Karpas-422 (cell line): ENCODE data around the gene LEF1. TPM values are rescaled to one million over a fixed set of nuclear protein-coding genes. Genes with fewer than 3 reads are reported as not detected.

Experiments used
- DNase-seq: peaks from one replicate; pipeline ENCODE4 v3.0.0-alpha.2; 2015
- H2AFZ ChIP-seq: fragments of 200-600 bp; sonication (generic); 2 replicates; pipeline ENCODE4 v1.6.1; 2014; ENCODE audit warnings: antibody characterized with exemption, low read length, mixed read lengths
- H3K27ac ChIP-seq: fragments of 200-600 bp; sonication (generic); 2 replicates; pipeline ENCODE4 v1.5.1; 2014; ENCODE audit warnings: mild to moderate bottlenecking, low read length, moderate library complexity
- H3K27me3 ChIP-seq: fragments of 200-600 bp; sonication (generic); 2 replicates; pipeline ENCODE4 v1.6.1; 2014; ENCODE audit warnings: low read length, mixed read lengths
- H3K36me3 ChIP-seq: fragments of 200-600 bp; sonication (generic); 2 replicates; pipeline ENCODE4 v1.6.1; 2014; ENCODE audit warnings: low read length, mixed read lengths; ENCODE audit not compliant: insufficient read depth
- H3K4me1 ChIP-seq: fragments of 200-600 bp; sonication (generic); 2 replicates; pipeline ENCODE4 v1.6.1; 2014; ENCODE audit warnings: mild to moderate bottlenecking, low read length, mixed read lengths
- H3K4me2 ChIP-seq: fragments of 200-600 bp; sonication (generic); 2 replicates; pipeline ENCODE4 v1.6.1; 2014; ENCODE audit warnings: low read length, low read depth, mild to moderate bottlenecking; ENCODE audit not compliant: poor library complexity, severe bottlenecking
- H3K4me3 ChIP-seq: fragments of 200-600 bp; sonication (generic); 2 replicates; pipeline ENCODE4 v1.5.1; 2014; ENCODE audit warnings: mild to moderate bottlenecking, antibody characterized with exemption, low read length, mixed read lengths
- H3K79me2 ChIP-seq: fragments of 200-600 bp; sonication (generic); 2 replicates; pipeline ENCODE4 v1.6.1; 2014; ENCODE audit warnings: mild to moderate bottlenecking, low read length, mixed read lengths
- H3K9ac ChIP-seq: fragments of 200-600 bp; sonication (generic); 2 replicates; pipeline ENCODE4 v1.6.0; 2014; ENCODE audit warnings: low read length
- H3K9me2 ChIP-seq: fragments of 200-600 bp; sonication (generic), shearing (Covaris generic); replicated peaks from 2 replicates; pipeline ENCODE4 v1.6.0; 2014; ENCODE audit warnings: mild to moderate bottlenecking, low read length, moderate library complexity; ENCODE audit not compliant: insufficient read depth
- H3K9me3 ChIP-seq: fragments of 300-700, 200-600 bp; sonication (generic); 2 replicates; pipeline ENCODE4 v1.6.1; 2014; ENCODE audit warnings: low read length, mixed read lengths
- H4K20me1 ChIP-seq: fragments of 200-600 bp; sonication (generic); 2 replicates; pipeline ENCODE4 v1.6.1; 2014; ENCODE audit warnings: mild to moderate bottlenecking, antibody characterized with exemption, low read length, low read depth; ENCODE audit not compliant: insufficient read depth
- total RNA-seq: library from RNA; depleted of rRNA; stranded (reverse); fragments of >200 nt; shearing (Covaris generic); gene quantifications from 2 replicates; pipeline ENCODE4 v1.2.3, GENCODE V29; 2014; ENCODE audit warnings: low replicate concordance

LEF1 gene
- total RNA-seq, 1 experiment from 2014 or later, result not detected

DNA sequence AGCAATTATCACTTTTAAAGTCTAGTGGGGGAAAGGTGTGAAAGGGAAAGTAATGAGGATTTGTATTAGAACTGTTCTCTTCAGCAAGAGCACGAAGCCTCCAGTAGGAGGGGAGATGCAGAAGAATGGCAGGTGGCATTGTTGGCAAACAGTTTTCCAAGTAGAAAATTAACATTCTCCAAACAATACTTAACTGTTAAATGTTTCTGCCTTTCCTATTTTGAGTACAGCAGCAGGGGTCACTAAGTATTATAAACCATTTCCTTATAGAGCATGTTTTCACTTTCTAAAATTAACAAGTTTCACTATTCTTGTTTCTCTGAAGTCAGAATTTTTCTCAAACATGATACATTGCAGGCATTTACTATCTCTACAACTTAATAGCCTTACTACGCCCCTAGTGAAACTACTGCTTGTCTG lies 58.7 kb downstream of the LEF1 start:
- H4K20me1 ChIP-seq, result no peaks in the 10 kb centered on the region
- H3K4me1 ChIP-seq, result no peaks in the 10 kb centered on the region
- H3K27me3 ChIP-seq, result no peaks in the 10 kb centered on the region
- H3K9me3 ChIP-seq, result no peaks in the 10 kb centered on the region
- no peaks in the 10 kb centered on the region for H3K9me2 ChIP-seq
- H3K27ac ChIP-seq, result no peak overlapping the region
- no peak for DNase-seq
- no peak overlapping the region for H3K4me2 ChIP-seq
- H3K36me3 ChIP-seq, result no peaks in the 10 kb centered on the region
- no peak overlapping the region for H2AFZ ChIP-seq
- H3K9ac ChIP-seq, result no peak overlapping the region
- H3K4me3 ChIP-seq, result no peak overlapping the region
- H3K79me2 ChIP-seq, result no peaks in the 10 kb centered on the region

DNA sequence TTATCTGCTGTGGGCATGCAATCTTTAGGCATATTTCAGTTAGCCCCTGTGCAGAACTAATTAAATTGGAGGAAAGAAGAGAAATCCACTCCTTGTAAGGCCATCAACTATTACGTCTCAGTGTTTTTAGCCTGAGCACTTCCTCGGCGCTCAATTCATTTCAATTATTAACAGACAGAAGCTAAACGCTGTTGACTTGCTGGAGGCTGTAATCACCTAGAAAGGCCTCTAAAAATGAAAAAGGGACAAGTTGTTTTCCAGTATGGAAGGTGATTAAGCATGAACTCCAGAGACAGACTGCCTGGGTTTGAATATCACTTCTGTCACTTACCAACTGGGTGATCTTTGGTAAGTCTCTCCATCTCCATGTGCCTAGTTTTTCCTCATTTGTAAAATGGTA lies 59.6 kb downstream of the LEF1 start:
- no peak for DNase-seq
- Histone ChIP-seq H3K9ac (no peak overlapping the region), H3K4me1 (no peaks in the 10 kb centered on the region), H3K9me2 (no peaks in the 10 kb centered on the region), H3K4me2 (no peak overlapping the region), H2AFZ (no peak overlapping the region), H4K20me1 (no peaks in the 10 kb centered on the region), H3K79me2 (no peaks in the 10 kb centered on the region), H3K9me3 (no peaks in the 10 kb centered on the region), H3K27me3 (no peaks in the 10 kb centered on the region), H3K4me3 (no peak overlapping the region), H3K27ac (no peak overlapping the region), H3K36me3 (no peaks in the 10 kb centered on the region)

DNA sequence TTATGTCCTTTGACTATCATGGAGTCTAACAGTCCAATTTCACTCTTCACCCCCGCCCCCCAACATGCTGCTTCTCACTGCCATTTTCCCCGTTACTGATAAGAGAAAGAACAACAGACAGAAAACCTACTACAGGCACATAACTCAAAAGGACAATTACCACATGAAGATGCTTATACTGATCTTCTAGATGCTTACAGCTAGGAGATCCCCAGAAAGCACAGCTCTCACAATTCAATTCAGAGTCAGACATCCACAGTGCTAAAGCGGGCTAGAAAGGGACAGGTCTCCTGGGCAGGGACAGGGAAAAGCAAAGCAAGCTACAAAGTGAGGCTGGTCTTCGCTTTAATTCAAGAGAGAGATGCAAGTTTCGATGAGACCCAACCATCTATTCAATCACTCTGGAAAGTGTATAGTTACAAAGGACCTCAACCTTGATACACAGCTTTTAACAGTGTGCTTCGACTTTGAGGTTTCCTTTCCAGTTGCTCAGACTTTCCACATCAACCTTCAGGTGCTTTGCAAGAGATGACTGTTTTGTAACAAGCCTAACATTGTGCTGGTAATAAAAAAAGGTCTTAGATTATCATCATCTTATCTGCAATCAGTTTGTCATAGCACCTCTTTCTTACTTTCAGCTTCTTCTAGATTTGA lies 60.9 kb downstream of the LEF1 start:
- no peak for DNase-seq
- no peak overlapping the region for H2AFZ ChIP-seq

DNA sequence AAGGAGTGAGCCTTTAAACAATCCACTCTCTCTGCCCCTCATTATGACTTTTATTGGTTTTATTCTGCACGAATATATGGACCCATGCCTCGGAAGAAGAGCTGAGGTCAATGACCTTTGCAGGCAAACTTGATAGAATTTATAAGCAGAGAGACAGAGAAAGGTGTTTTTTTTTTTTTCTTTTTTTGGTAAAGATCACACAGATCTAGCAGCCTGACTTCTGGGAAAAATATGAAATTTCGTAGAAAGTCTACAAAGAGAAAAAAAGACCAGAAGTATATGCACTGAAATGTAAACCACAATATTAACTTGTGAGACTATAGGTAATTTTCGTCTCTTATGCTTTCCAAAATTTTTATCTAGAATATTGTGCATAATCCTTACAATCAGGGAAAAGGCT lies 61.6 kb downstream of the LEF1 start:
- Histone ChIP-seq H3K9me2 (no peaks in the 10 kb centered on the region), H3K9ac (no peak overlapping the region), H4K20me1 (no peaks in the 10 kb centered on the region), H3K9me3 (no peaks in the 10 kb centered on the region), H3K4me3 (no peak overlapping the region), H3K27ac (no peak overlapping the region), H3K4me1 (no peaks in the 10 kb centered on the region), H3K79me2 (no peaks in the 10 kb centered on the region), H3K4me2 (no peak overlapping the region), H2AFZ (no peak overlapping the region), H3K36me3 (no peaks in the 10 kb centered on the region), H3K27me3 (no peaks in the 10 kb centered on the region)
- DNase-seq, result no peak

More for the DNA sequence above, 60.9 kb downstream of the LEF1 start:
- Histone ChIP-seq H3K27ac (no peak overlapping the region), H3K4me1 (no peaks in the 10 kb centered on the region), H3K36me3 (no peaks in the 10 kb centered on the region), H3K4me2 (no peak overlapping the region), H3K79me2 (no peaks in the 10 kb centered on the region), H3K9me2 (no peaks in the 10 kb centered on the region), H3K9ac (no peak overlapping the region), H4K20me1 (no peaks in the 10 kb centered on the region), H3K4me3 (no peak overlapping the region), H3K27me3 (no peaks in the 10 kb centered on the region), H3K9me3 (no peaks in the 10 kb centered on the region)

DNA sequence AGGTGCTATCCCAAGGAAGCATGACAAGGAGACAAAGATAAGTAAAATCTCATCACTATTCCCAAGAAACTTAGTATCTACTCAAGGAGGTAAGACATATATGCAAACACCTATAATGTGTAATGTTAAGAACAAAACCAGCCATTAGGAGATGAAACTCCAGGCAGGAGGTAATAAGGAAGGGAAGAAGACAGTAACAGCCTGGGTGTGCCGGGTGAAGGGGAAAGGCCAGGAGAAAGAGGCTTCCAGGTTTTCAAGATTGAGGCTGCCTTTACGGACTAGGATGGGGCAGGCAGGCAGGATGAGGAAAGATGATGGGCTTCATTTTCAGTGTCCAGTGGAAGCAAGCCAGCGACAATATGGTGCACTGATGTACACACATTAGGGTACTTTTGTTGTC lies 62.5 kb downstream of the LEF1 start:
- H2AFZ ChIP-seq, result no peak overlapping the region
- H3K79me2 ChIP-seq, result no peaks in the 10 kb centered on the region
- H3K36me3 ChIP-seq, result no peaks in the 10 kb centered on the region
- no peaks in the 10 kb centered on the region for H3K9me3 ChIP-seq
- H3K9me2 ChIP-seq, result no peaks in the 10 kb centered on the region
- H3K4me3 ChIP-seq, result no peak overlapping the region
- DNase-seq, result no peak
- no peak overlapping the region for H3K9ac ChIP-seq
- H3K27ac ChIP-seq, result no peak overlapping the region
- no peak overlapping the region for H3K4me2 ChIP-seq
- H3K4me1 ChIP-seq, result no peaks in the 10 kb centered on the region
- H4K20me1 ChIP-seq, result no peaks in the 10 kb centered on the region
- no peaks in the 10 kb centered on the region for H3K27me3 ChIP-seq

DNA sequence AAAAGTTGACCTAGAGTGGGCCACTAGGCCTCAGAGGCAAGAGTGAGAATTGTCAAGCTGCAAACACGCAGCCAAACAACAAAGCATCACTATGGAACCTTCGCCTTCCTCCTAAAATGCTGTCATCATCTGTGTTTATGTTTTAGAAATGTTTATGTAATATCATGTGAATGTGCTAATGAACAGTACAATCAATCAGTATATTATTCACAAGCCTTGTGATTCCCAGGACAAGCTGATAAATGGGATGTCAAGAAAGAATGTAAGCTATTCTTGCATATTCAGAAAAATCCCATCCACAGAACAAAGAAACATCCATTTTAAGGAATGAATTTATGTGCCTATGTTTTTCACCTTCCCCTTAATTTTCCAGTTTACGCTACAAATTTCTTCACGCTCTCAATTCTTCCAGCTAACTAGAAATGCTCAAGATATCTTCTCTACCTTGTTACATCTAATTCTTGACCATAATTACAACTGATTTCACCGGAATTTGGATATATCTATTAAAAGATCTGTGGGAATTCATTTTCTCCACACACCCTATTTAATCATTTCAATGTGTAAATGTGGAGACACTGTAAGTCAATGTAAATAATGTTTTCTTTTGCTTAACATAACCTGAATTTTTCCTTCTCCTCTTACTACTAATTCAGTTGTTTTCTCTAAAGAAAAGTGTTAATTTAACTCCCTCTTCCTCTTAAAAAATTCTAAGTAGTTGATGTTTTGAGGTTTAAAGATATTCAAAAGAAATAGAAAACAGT lies 65.5 kb downstream of the LEF1 start:
- Histone ChIP-seq H3K9ac (no peak overlapping the region), H3K27me3 (no peaks in the 10 kb centered on the region), H3K4me3 (no peak overlapping the region), H3K9me3 (no peaks in the 10 kb centered on the region), H3K27ac (no peak overlapping the region), H3K4me1 (no peaks in the 10 kb centered on the region), H2AFZ (no peak overlapping the region), H4K20me1 (no peaks in the 10 kb centered on the region), H3K36me3 (no peaks in the 10 kb centered on the region), H3K79me2 (no peaks in the 10 kb centered on the region), H3K4me2 (no peak overlapping the region), H3K9me2 (no peaks in the 10 kb centered on the region)
- DNase-seq, result no peak

DNA sequence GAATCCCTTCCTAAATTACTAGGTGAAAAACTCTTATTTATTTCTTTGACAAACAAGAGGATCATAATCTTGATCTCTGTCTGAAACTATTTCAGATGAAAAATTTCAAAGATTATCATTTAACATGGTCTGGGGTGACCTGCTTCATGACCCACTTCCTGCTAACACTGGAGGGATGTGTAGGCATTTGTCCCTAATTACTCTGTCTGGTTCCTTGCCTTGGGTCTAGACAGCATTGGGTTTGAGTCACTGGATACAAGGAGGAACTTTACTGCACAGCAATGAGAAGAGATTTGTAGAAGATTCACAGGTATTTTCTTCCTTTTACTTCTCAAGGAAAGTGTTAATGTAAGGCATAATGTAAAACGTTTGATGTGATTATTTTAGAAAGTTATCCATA lies 67.9 kb downstream of the LEF1 start:
- H3K27me3 ChIP-seq, result no peaks in the 10 kb centered on the region
- H3K4me1 ChIP-seq, result no peaks in the 10 kb centered on the region
- no peak overlapping the region for H3K9ac ChIP-seq
- H3K9me2 ChIP-seq, result no peaks in the 10 kb centered on the region
- no peaks in the 10 kb centered on the region for H3K79me2 ChIP-seq
- no peak overlapping the region for H2AFZ ChIP-seq
- H3K9me3 ChIP-seq, result no peaks in the 10 kb centered on the region
- no peak overlapping the region for H3K4me3 ChIP-seq
- no peak overlapping the region for H3K27ac ChIP-seq
- DNase-seq, result no peak
- no peaks in the 10 kb centered on the region for H3K36me3 ChIP-seq
- no peaks in the 10 kb centered on the region for H4K20me1 ChIP-seq
- H3K4me2 ChIP-seq, result no peak overlapping the region

DNA sequence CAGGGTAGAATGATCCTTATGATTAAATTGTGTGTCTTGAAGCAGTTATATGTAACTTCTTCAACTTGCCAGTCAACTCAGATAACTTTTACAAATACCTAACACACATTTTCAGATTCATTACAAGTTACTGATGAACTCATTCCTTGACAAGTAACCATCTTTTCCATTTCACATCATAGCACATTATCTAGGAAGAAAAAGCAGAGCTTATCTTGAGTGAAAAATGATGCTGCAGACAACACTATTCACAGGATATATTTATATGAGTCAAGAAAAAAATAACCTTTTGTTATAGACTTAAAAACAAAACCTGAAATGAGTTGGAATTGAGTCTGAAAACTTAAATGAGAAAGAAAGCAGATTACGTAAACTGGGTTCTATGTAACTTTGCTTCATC lies 68.9 kb downstream of the LEF1 start:
- Histone ChIP-seq H3K27ac (no peak overlapping the region), H3K79me2 (no peaks in the 10 kb centered on the region), H3K4me1 (no peaks in the 10 kb centered on the region), H3K9me2 (no peaks in the 10 kb centered on the region), H3K9me3 (no peaks in the 10 kb centered on the region), H3K9ac (no peak overlapping the region), H3K27me3 (no peaks in the 10 kb centered on the region), H2AFZ (no peak overlapping the region), H3K36me3 (no peaks in the 10 kb centered on the region), H3K4me2 (no peak overlapping the region), H3K4me3 (no peak overlapping the region), H4K20me1 (no peaks in the 10 kb centered on the region)
- DNase-seq, result no peak
